GM23338 (cell line): Measurements from ENCODE around the gene KLHL22. TPM values are rescaled to one million over a fixed set of nuclear protein-coding genes. Genes with fewer than 3 reads are reported as not detected.

Experiments used
- ATAC-seq: fragments of 200-7000 bp; cut with Tn5 transposase; 3 replicates; pipeline ENCODE4 v1.9.1; 2020
- DNase-seq: peaks from one replicate; pipeline ENCODE4 v3.0.0-alpha.2; 2015; ENCODE audit warnings: low spot score
- H2AFZ ChIP-seq: fragments of 200-600 bp; sonication (generic); 2 replicates; pipeline ENCODE4 v1.8.0; 2016; ENCODE audit warnings: antibody characterized with exemption, mild to moderate bottlenecking, moderate library complexity
- H3F3A ChIP-seq: fragments of 200-600 bp; sonication (generic); replicated peaks from 2 replicates; pipeline ENCODE4 v1.8.0; 2017; ENCODE audit warnings: antibody characterized with exemption, mixed run types, low read depth
- H3K27ac ChIP-seq: fragments of 200-600 bp; sonication (generic); 2 replicates; pipeline ENCODE4 v1.6.1; 2016; ENCODE audit warnings: low read depth
- H3K27me3 ChIP-seq: fragments of 200-600 bp; sonication (generic); 2 replicates; pipeline ENCODE4 v1.8.0; 2016; ENCODE audit warnings: mild to moderate bottlenecking, mixed run types, moderate library complexity; ENCODE audit not compliant: insufficient read depth
- H3K36me3 ChIP-seq: fragments of 200-600 bp; sonication (generic); 2 replicates; pipeline ENCODE4 v1.8.0; 2016; ENCODE audit warnings: mild to moderate bottlenecking; ENCODE audit not compliant: insufficient read depth
- H3K4me1 ChIP-seq: fragments of 200-600 bp; sonication (generic); 2 replicates; pipeline ENCODE4 v1.8.0; 2016; ENCODE audit warnings: mild to moderate bottlenecking, moderate library complexity; ENCODE audit not compliant: insufficient read depth
- H3K4me2 ChIP-seq: fragments of 200-600 bp; sonication (generic); 2 replicates; pipeline ENCODE4 v1.7.1; 2017; ENCODE audit warnings: mixed run types
- H3K4me3 ChIP-seq: fragments of 200-600 bp; sonication (generic); 2 replicates; pipeline ENCODE4 v1.6.1; 2016; ENCODE audit warnings: mixed run types
- H3K79me2 ChIP-seq: fragments of 200-600 bp; sonication (generic); replicated peaks from 2 replicates; pipeline ENCODE4 v1.8.0; 2017; ENCODE audit warnings: mild to moderate bottlenecking; ENCODE audit not compliant: insufficient read depth
- H3K9me2 ChIP-seq: fragments of 200-600 bp; sonication (generic); 2 replicates; pipeline ENCODE4 v1.8.0; 2017; ENCODE audit not compliant: insufficient read depth
- H4K20me1 ChIP-seq: fragments of 200-600 bp; sonication (generic); replicated peaks from 2 replicates; pipeline ENCODE4 v1.8.0; 2017; ENCODE audit warnings: mild to moderate bottlenecking; ENCODE audit not compliant: insufficient read depth
- H3K27ac Mint-ChIP-seq: 2 replicates; pipeline ENCODE4 v1.8.0; 2020; ENCODE audit warnings: inconsistent platforms, mild to moderate bottlenecking, moderate library complexity, mixed read lengths
- H3K27me3 Mint-ChIP-seq: 3 replicates; pipeline ENCODE4 v1.8.0; 2022; ENCODE audit warnings: low read depth, mild to moderate bottlenecking, moderate library complexity, mixed read lengths, inconsistent platforms; ENCODE audit not compliant: insufficient read depth, poor library complexity
- H3K36me3 Mint-ChIP-seq: 3 replicates; pipeline ENCODE4 v1.8.0; 2021; ENCODE audit warnings: low read depth, mild to moderate bottlenecking, inconsistent platforms, moderate library complexity, mixed read lengths
- H3K4me1 Mint-ChIP-seq: 3 replicates; pipeline ENCODE4 v1.8.0; 2020; ENCODE audit warnings: mild to moderate bottlenecking, inconsistent platforms, mixed read lengths
- H3K4me3 Mint-ChIP-seq: 3 replicates; pipeline ENCODE4 v1.8.0; 2021; ENCODE audit warnings: moderate library complexity, mild to moderate bottlenecking, inconsistent platforms, mixed read lengths
- H3K9me3 Mint-ChIP-seq: 3 replicates; pipeline ENCODE4 v1.8.0; 2020; ENCODE audit warnings: moderate library complexity, mild to moderate bottlenecking, inconsistent platforms, mixed read lengths
- CREB1 ChIP-seq: fragments of 250-450 bp; sonication (Bioruptor Pico); IDR thresholded peaks from 2 replicates; pipeline ENCODE4 v1.5.0; 2020; ENCODE audit warnings: low read depth, mild to moderate bottlenecking, moderate library complexity
- EZH2 ChIP-seq: fragments of 200-600 bp; sonication (generic); IDR thresholded peaks from one replicate; pipeline ENCODE4 v1.8.0; 2017; ENCODE audit warnings: antibody characterized with exemption, mild to moderate bottlenecking, low read depth; ENCODE audit not compliant: unreplicated experiment
- EZH2phosphoT487 ChIP-seq: fragments of 200-600 bp; sonication (generic); IDR thresholded peaks from one replicate; pipeline ENCODE4 v1.8.1; 2018; ENCODE audit warnings: antibody characterized with exemption; ENCODE audit not compliant: unreplicated experiment
- NANOG ChIP-seq: IDR thresholded peaks from 2 replicates; pipeline ENCODE4 v1.6.1; 2016; ENCODE audit warnings: antibody characterized with exemption, borderline replicate concordance
- ZNF114 ChIP-seq: fragments of 250-450 bp; sonication (Bioruptor Pico); IDR thresholded peaks from 2 replicates; pipeline ENCODE4 v1.5.0; 2020; ENCODE audit warnings: mild to moderate bottlenecking, moderate library complexity
- ZNF331 ChIP-seq: fragments of 250-450 bp; sonication (Bioruptor Pico); IDR thresholded peaks from 2 replicates; pipeline ENCODE4 v1.5.0; 2020; ENCODE audit warnings: low read depth, mild to moderate bottlenecking, moderate library complexity
- polyA plus RNA-seq: library from polyadenylated mRNA; unstranded; fragments of >200 nt; fragmentation: Nextera tagmentation; extraction: Ambion mirVana; gene quantifications from 2 replicates; pipeline ENCODE4 v1.2.1, GENCODE V29; 2016
- total RNA-seq: library from RNA; depleted of rRNA; stranded (reverse); fragments of >200 nt; shearing (Covaris generic); gene quantifications from 2 replicates; pipeline ENCODE4 v1.2.3, GENCODE V29; 2014
- TF ChIP-seq, protein P1 (sequence below): IDR thresholded peaks from 2 replicates; pipeline ENCODE4 v1.6.1; 2016; ENCODE audit warnings: antibody characterized with exemption
- TF ChIP-seq, protein P2 (sequence below), 2 experiments: fragments of 200-600 bp in 1 of 2; sonication (generic) in 1 of 2; conservative IDR thresholded peaks; 2 replicates each; pipeline versions ENCODE4 v1.5.1 to v1.6.1; 2016 to 2017; ENCODE audit warnings: antibody characterized with exemption in 2 of 2, low read depth in 2 of 2, mild to moderate bottlenecking in 2 of 2, moderate library complexity in 1 of 2

The KLHL22 gene
- total and polyA plus RNA-seq, 2 experiments from 2014 or later, result 2.4 to 16.0 TPM

DNA sequence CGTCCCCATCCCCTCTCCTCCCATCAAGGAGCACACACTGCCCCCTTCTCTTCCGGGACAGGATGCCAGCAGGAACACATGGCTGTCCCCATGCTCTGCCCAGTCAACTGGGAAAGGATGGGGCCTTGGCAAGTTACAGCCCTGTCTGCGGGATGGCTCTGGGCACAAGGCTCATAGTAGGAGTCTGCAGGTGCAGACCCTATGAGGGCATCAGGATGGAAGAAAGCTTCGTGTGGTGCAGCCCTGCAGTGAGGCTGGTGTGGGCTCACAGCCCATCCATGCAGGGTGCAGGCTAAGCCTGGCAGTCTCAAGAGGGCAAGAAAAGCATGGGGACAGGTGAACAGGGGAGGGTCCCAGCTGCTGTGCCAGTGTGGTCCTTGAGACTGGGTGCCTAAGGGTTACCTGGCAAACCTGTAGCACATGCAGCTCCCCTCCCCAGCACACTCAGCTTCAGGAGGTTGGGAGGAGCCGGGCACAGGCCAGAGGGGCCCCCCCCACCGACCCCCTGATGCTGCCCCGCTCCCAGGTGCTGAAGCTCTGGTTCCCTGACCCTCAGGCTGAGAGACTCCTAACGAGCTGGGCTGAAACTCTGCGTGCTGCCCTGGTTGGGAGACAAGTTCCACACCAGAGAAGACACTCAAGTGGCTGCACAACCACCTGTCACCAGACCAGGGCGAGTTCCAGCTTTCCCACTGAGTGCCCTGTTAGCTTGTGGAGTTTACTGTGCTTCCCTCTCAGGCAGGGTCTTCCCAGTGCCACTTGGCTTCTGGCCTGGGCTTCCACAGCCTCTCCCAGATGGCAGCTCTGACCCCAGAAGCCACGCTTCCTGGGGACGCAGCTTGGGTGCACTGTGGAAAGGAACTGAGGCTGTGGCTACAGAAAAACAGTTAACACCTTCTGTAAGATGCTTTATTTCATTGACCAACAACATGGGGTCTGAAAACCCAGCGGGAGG is 54.7 kb downstream of the KLHL22 start:
- no peak overlapping the region for H3K4me3 Mint-ChIP-seq
- H3F3A ChIP-seq, result 0 out of 2 replicates have a peak, but pooled peaks cover 3% of the 10 kb centered on the region
- no peaks in the 10 kb centered on the region for H3K9me2 ChIP-seq
- peaks cover under 1% of the 10 kb centered on the region for H3K79me2 ChIP-seq
- no peaks in the 10 kb centered on the region; the same call in 1 of the 2 replicates for H4K20me1 ChIP-seq
- no peak for TF ChIP-seq EZH2phosphoT487
- no peak for TF ChIP-seq CREB1 (CRISPR knock-in tag)
- H3K27me3 Mint-ChIP-seq, result peaks cover 26% of the 10 kb centered on the region
- H3K36me3 ChIP-seq, result no peaks in the 10 kb centered on the region
- no peak overlapping the region for H3K27ac Mint-ChIP-seq
- H3K27ac ChIP-seq, result no peak overlapping the region
- H3K4me1 ChIP-seq, result peaks cover 7% of the 10 kb centered on the region; the same call in 1 of the 2 replicates
- peaks cover 36% of the 10 kb centered on the region for H3K27me3 ChIP-seq
- ATAC-seq (no peak), DNase-seq (no peak)
- peaks cover 10% of the 10 kb centered on the region; the same call in 2 of the 3 replicates for H3K4me1 Mint-ChIP-seq
- H3K4me3 ChIP-seq, result no peak overlapping the region
- H3K9me3 Mint-ChIP-seq, result no peaks in the 10 kb centered on the region
- H2AFZ ChIP-seq, result no peak overlapping the region
- no peak overlapping the region for H3K4me2 ChIP-seq
- no peaks in the 10 kb centered on the region for H3K36me3 Mint-ChIP-seq

GRCh38 chr22:20439928-20440575 is 55.5 kb downstream of the KLHL22 start:
- no peaks in the 10 kb centered on the region; the same call in 2 of the 3 replicates for H3K9me3 Mint-ChIP-seq
- Histone ChIP-seq H3K4me1 (peaks cover 7% of the 10 kb centered on the region; the same call in 1 of the 2 replicates), H3K27me3 (peaks cover 45% of the 10 kb centered on the region), H4K20me1 (peaks cover 2% of the 10 kb centered on the region; the same call in 1 of the 2 replicates), H3K36me3 (no peaks in the 10 kb centered on the region), H3K27ac (no peak overlapping the region), H3K9me2 (no peaks in the 10 kb centered on the region), H3K79me2 (peaks cover 9% of the 10 kb centered on the region), H3K4me2 (no peak overlapping the region), H3K4me3 (no peak overlapping the region), H2AFZ (no peak overlapping the region), H3F3A (0 out of 2 replicates have a peak, but pooled peaks cover 3% of the 10 kb centered on the region)
- ATAC-seq, result no peak
- peaks cover 10% of the 10 kb centered on the region for H3K4me1 Mint-ChIP-seq
- no peak for TF ChIP-seq NANOG
- no peak for TF ChIP-seq EZH2phosphoT487
- TF ChIP-seq ZNF331 (CRISPR knock-in tag), result no peak
- peaks cover 34% of the 10 kb centered on the region for H3K27me3 Mint-ChIP-seq
- DNase-seq, result no peak
- no peak overlapping the region for H3K4me3 Mint-ChIP-seq
- H3K36me3 Mint-ChIP-seq, result peaks cover 3% of the 10 kb centered on the region; the same call in 1 of the 3 replicates
- H3K27ac Mint-ChIP-seq, result no peak overlapping the region

GRCh38 chr22:20439556-20439927 is 56.1 kb downstream of the KLHL22 start:
- H2AFZ ChIP-seq, result no peak overlapping the region
- no peak for ATAC-seq
- Mint-ChIP-seq H3K27me3 (peaks cover 39% of the 10 kb centered on the region), H3K4me1 (peaks cover 10% of the 10 kb centered on the region), H3K36me3 (peaks cover 3% of the 10 kb centered on the region; the same call in 1 of the 3 replicates), H3K27ac (no peak overlapping the region), H3K4me3 (no peak overlapping the region), H3K9me3 (no peaks in the 10 kb centered on the region; the same call in 2 of the 3 replicates)
- H4K20me1 ChIP-seq, result peaks cover 7% of the 10 kb centered on the region; the same call in 1 of the 2 replicates
- H3K4me2 ChIP-seq, result no peak overlapping the region
- H3K36me3 ChIP-seq, result no peaks in the 10 kb centered on the region
- H3K4me1 ChIP-seq, result peaks cover 7% of the 10 kb centered on the region; the same call in 1 of the 2 replicates
- peaks cover 50% of the 10 kb centered on the region for H3K27me3 ChIP-seq
- H3K27ac ChIP-seq, result no peak overlapping the region
- no peaks in the 10 kb centered on the region for H3K9me2 ChIP-seq
- peaks cover 9% of the 10 kb centered on the region for H3K79me2 ChIP-seq
- H3K4me3 ChIP-seq, result no peak overlapping the region
- 0 out of 2 replicates have a peak, but pooled peaks cover 3% of the 10 kb centered on the region for H3F3A ChIP-seq
- DNase-seq, result no peak
- TF ChIP-seq, protein P1, sequence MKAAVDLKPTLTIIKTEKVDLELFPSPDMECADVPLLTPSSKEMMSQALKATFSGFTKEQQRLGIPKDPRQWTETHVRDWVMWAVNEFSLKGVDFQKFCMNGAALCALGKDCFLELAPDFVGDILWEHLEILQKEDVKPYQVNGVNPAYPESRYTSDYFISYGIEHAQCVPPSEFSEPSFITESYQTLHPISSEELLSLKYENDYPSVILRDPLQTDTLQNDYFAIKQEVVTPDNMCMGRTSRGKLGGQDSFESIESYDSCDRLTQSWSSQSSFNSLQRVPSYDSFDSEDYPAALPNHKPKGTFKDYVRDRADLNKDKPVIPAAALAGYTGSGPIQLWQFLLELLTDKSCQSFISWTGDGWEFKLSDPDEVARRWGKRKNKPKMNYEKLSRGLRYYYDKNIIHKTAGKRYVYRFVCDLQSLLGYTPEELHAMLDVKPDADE, result no peak
- no peak for TF ChIP-seq EZH2phosphoT487
- TF ChIP-seq ZNF114 (CRISPR knock-in tag), result no peak
- no peak for TF ChIP-seq CREB1 (CRISPR knock-in tag)
- TF ChIP-seq, protein P2, sequence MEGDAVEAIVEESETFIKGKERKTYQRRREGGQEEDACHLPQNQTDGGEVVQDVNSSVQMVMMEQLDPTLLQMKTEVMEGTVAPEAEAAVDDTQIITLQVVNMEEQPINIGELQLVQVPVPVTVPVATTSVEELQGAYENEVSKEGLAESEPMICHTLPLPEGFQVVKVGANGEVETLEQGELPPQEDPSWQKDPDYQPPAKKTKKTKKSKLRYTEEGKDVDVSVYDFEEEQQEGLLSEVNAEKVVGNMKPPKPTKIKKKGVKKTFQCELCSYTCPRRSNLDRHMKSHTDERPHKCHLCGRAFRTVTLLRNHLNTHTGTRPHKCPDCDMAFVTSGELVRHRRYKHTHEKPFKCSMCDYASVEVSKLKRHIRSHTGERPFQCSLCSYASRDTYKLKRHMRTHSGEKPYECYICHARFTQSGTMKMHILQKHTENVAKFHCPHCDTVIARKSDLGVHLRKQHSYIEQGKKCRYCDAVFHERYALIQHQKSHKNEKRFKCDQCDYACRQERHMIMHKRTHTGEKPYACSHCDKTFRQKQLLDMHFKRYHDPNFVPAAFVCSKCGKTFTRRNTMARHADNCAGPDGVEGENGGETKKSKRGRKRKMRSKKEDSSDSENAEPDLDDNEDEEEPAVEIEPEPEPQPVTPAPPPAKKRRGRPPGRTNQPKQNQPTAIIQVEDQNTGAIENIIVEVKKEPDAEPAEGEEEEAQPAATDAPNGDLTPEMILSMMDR (conservative IDR thresholded peaks at IDR 0.05; ENCODE audit: low read depth in 2 of 2), result no peak; a peak in 1 of 4 replicates
- TF ChIP-seq EZH2, result no peak
